Measurements from ENCODE around the gene DIP2B.

DIP2B gene

GRCh38 chr12:50620978-50621360 is 116.2 kb downstream of the DIP2B start:
- H3K27ac ChIP-seq (ENCODE audit: low read depth, low read length) = no peak overlapping the region
- H4K20me1 ChIP-seq (ENCODE audit: low read depth, low read length) = peaks cover 11% of the 10 kb centered on the region; the same call in 1 of the 2 replicates
- no peaks in the 10 kb centered on the region for H3K27me3 ChIP-seq (ENCODE audit: low read length)

DNA sequence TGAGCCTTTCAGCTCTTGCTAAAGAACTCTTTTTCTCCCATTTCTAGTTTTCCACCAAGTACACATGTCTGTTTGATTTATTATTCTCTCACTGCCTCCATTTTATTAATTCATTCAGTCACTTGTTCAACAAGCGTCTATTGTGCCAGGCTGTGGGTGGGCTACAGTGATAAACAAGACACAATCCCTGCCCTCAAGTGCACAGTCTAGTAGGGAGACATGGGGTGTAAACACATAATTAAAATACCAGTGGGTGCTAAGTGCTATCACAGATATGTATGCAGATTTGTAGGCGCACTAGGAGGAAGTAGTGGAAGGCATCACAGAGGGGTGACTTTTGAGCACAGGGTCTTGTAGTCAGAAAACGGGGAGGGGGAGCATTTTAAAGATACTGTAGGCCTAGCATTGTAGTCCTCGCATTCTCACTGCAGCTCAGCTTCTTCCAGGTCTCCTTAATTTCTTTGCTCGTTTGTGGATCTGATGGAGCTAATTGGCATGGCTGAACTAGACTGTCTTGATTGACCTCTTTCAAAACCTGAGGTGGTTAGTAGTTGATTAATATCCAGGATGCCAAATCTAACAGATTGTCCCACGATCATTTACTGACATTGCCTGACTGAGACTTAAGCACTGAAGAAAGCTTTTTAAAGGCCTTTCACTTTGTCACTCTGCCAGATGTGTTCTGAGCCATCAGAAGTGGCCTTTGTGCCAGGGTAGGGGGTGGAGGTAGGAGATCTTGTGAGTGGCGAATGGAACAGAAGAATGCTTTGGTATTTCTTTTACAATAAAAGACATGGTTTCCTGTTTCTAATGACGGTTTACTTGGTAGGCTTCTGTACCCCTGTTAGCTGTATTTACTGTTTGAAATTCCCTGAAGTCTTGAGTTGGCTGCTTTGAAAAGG is 116.9 kb downstream of the DIP2B start:
- Histone ChIP-seq H3K9me2 (replicated peaks; ENCODE audit: insufficient read depth, low read length) (no peaks in the 10 kb centered on the region), H3K79me2 (ENCODE audit: insufficient read depth, low read length) (no peaks in the 10 kb centered on the region), H3K4me3 (ENCODE audit: insufficient read depth, low read length, poor library complexity, severe bottlenecking) (no peak overlapping the region), H3K4me2 (ENCODE audit: low read depth, low read length, poor library complexity, severe bottlenecking) (no peak overlapping the region), H3K27ac (ENCODE audit: low read depth, low read length) (no peak overlapping the region), H3K9me3 (ENCODE audit: insufficient read depth, low read length) (no peaks in the 10 kb centered on the region), H3K36me3 (ENCODE audit: low read length) (no peaks in the 10 kb centered on the region), H2AFZ (ENCODE audit: low read depth, low read length, severe bottlenecking) (no peak overlapping the region), H4K20me1 (ENCODE audit: low read depth, low read length) (peaks cover 11% of the 10 kb centered on the region; the same call in 1 of the 2 replicates), H3K9ac (ENCODE audit: low read length) (no peak overlapping the region), H3K27me3 (ENCODE audit: low read length) (no peaks in the 10 kb centered on the region), H3F3A (ENCODE audit: insufficient read depth) (no peaks in the 10 kb centered on the region; the same call in 1 of the 2 replicates)
- TF ChIP-seq CTCF (IDR thresholded peaks at IDR 0.05; ENCODE audit: insufficient read depth, low read length, poor library complexity, severe bottlenecking) (no peak), EZH2phosphoT487 (conservative IDR thresholded peaks at IDR 0.05; ENCODE audit: low read length) (no peak)

More at GRCh38 chr12:50620978-50621360, 116.2 kb downstream of the DIP2B start:
- Histone ChIP-seq H2AFZ (ENCODE audit: low read depth, low read length, severe bottlenecking) (no peak overlapping the region), H3K4me3 (ENCODE audit: insufficient read depth, low read length, poor library complexity, severe bottlenecking) (no peak overlapping the region), H3K79me2 (ENCODE audit: insufficient read depth, low read length) (no peaks in the 10 kb centered on the region), H3F3A (ENCODE audit: insufficient read depth) (no peaks in the 10 kb centered on the region), H3K9me2 (replicated peaks; ENCODE audit: insufficient read depth, low read length) (no peaks in the 10 kb centered on the region), H3K9ac (ENCODE audit: low read length) (no peak overlapping the region), H3K36me3 (ENCODE audit: low read length) (no peaks in the 10 kb centered on the region), H3K9me3 (ENCODE audit: insufficient read depth, low read length) (no peaks in the 10 kb centered on the region), H3K4me2 (ENCODE audit: low read depth, low read length, poor library complexity, severe bottlenecking) (no peak overlapping the region)
- TF ChIP-seq EZH2phosphoT487 (conservative IDR thresholded peaks at IDR 0.05; ENCODE audit: low read length) (no peak), CTCF (IDR thresholded peaks at IDR 0.05; ENCODE audit: insufficient read depth, low read length, poor library complexity, severe bottlenecking) (no peak)

GRCh38 chr12:50625029-50625925 is 120.5 kb downstream of the DIP2B start:
- no peaks in the 10 kb centered on the region for H3K9me2 ChIP-seq (replicated peaks; ENCODE audit: insufficient read depth, low read length)
- no peaks in the 10 kb centered on the region for H3K9me3 ChIP-seq (ENCODE audit: insufficient read depth, low read length)
- H3K4me2 ChIP-seq (ENCODE audit: low read depth, low read length, poor library complexity, severe bottlenecking) = peak overlapping the region; percentile 36
- H3F3A ChIP-seq (ENCODE audit: insufficient read depth) = no peaks in the 10 kb centered on the region; the same call in 1 of the 2 replicates
- no peaks in the 10 kb centered on the region for H3K79me2 ChIP-seq (ENCODE audit: insufficient read depth, low read length)
- no peak overlapping the region for H3K9ac ChIP-seq (ENCODE audit: low read length)
- no peaks in the 10 kb centered on the region for H3K27me3 ChIP-seq (ENCODE audit: low read length)
- no peaks in the 10 kb centered on the region for H3K36me3 ChIP-seq (ENCODE audit: low read length)
- no peaks in the 10 kb centered on the region for H4K20me1 ChIP-seq (ENCODE audit: low read depth, low read length)
- no peak overlapping the region for H3K4me3 ChIP-seq (ENCODE audit: insufficient read depth, low read length, poor library complexity, severe bottlenecking)
- H3K27ac ChIP-seq (ENCODE audit: low read depth, low read length) = peak overlapping the region; percentile 17; the same call in 1 of the 2 replicates
- TF ChIP-seq CTCF (IDR thresholded peaks at IDR 0.05; ENCODE audit: insufficient read depth, low read length, poor library complexity, severe bottlenecking) (no peak), EZH2phosphoT487 (conservative IDR thresholded peaks at IDR 0.05; ENCODE audit: low read length) (no peak)
- H2AFZ ChIP-seq (ENCODE audit: low read depth, low read length, severe bottlenecking) = no peak overlapping the region

Measured in SU-DHL-6 (cell line).